HG03575 (cell line): ENCODE data around the gene WAC.
"Not testable (repeated sequence)": the region's sequence is repeated elsewhere in the genome, so short reads cannot be mapped to it uniquely, and the experiment has no call there.

Experiments
- ATAC-seq: cut with Tn5 transposase; IDR thresholded peaks from one replicate; pipeline ENCODE4 v1.9.1; 2021; ENCODE audit not compliant: unreplicated experiment, insufficient number of reproducible peaks, low FRiP score; ENCODE audit errors: extremely low read depth

Gene WAC

GRCh38 chr10:28638392-28638791 lies 105.5 kb downstream of the WAC start:
- ATAC-seq, result no peak

GRCh38 chr10:28640551-28640950 lies 107.6 kb downstream of the WAC start:
- no peak for ATAC-seq

- ATAC-seq, result no peak
Observed at GRCh38 chr10:28644647-28645046, 111.7 kb downstream of the WAC start.

- ATAC-seq, result no peak
Observed at GRCh38 chr10:28652106-28652505, 119.2 kb downstream of the WAC start.

DNA sequence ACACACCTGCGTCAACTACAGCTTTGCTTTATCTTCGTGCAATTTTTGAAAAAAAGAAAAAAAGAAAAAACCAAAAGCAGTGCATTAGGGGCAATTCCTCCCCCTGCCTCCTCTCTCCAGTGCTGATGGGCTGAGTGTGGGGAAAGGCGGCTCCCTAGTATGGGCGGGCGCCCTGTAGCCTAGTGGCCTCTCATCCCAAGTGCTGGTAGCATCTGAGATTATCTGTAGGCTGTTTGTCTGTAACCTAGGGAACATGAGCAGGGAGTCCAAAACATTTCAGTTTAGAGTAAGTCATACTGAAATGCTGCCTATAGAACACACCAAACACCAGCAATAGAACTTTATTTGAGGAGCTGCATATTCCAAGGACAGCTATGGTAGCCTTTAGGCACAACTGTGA lies 119.8 kb downstream of the WAC start:
- no peak for ATAC-seq

GRCh38 chr10:28658824-28659223 lies 125.9 kb downstream of the WAC start:
- not testable (repeated sequence) for ATAC-seq

- no peak for ATAC-seq
Observed at GRCh38 chr10:28661035-28661434, 128.1 kb downstream of the WAC start.

GRCh38 chr10:28663576-28664368 lies 130.9 kb downstream of the WAC start:
- ATAC-seq, result no peak

- no peak for ATAC-seq
Observed at GRCh38 chr10:28664369-28664740, 131.4 kb downstream of the WAC start.

DNA sequence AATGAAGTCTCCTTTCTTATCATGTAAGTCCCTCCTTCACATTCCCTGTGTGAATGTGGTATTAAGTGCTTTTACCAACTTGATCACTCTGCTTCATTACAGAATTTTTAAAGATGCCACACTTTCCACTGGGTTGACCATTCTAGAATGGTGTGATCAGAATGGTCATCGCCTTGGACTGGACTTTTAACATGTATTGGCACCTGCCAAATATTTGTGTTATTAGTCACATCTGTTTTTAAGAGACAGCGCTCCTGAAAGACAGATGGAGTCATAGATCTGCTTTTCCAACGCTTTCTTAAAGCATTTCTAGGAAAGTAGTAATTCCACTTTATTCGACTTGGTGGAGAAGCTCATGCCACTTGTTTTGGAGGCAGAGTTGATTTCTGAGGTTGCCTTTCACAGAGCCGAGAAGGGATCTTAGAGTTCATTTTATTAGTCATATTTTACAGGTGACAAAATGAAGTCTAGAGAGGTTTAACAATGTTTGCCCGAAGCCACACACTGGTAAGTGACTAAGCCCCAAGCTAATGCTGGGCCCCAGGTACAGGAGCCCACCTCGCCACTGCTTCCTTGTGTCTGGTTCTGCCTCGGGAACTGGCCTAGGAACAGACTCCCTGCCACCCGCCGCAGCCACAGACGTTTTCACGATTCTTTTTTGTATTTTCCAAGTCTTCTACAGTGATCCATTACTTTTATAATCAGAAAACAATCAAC lies 134.0 kb downstream of the WAC start:
- ATAC-seq, result no peak

DNA sequence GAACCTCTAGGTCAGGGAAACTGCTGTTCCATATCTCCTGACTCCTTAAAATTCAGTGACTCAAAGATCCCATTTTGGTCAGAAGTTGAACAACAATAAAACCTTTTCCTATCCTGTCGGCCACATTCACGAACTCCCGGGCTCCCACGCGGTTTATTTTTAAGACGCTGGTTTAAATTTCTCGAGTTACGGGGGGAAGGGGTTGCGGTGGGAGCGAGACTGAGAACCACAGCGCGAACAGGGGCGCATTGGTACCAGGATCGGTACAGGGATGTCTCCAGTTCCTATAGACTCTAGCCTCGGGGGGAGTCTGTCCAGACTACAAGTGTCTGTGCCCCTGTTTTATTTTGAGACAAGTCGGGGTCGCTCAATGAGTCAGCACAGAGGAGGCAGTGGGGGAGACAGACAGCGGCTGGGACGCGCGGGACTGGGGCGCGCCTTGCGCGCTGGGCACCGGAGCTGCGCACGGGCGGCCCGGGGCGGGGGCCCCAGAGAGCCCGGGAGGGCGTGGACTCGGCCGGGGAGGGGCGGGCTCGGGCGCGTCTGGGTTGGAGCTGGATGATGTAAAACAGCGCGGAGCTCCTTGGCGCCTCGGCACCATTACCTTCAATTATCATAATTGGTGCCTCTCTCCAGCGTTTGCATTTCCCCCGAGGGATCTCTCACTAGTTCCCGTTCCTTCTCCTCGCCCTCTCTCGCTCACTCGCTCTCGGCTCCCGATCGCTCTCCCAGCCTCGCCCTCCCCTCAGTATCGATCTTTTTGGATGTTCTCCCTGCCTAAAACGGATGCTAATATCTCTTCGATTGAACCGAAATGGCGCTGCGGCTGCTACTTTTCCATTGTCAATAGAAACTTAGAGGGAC lies 135.7 kb downstream of the WAC start:
- no peak for ATAC-seq

DNA sequence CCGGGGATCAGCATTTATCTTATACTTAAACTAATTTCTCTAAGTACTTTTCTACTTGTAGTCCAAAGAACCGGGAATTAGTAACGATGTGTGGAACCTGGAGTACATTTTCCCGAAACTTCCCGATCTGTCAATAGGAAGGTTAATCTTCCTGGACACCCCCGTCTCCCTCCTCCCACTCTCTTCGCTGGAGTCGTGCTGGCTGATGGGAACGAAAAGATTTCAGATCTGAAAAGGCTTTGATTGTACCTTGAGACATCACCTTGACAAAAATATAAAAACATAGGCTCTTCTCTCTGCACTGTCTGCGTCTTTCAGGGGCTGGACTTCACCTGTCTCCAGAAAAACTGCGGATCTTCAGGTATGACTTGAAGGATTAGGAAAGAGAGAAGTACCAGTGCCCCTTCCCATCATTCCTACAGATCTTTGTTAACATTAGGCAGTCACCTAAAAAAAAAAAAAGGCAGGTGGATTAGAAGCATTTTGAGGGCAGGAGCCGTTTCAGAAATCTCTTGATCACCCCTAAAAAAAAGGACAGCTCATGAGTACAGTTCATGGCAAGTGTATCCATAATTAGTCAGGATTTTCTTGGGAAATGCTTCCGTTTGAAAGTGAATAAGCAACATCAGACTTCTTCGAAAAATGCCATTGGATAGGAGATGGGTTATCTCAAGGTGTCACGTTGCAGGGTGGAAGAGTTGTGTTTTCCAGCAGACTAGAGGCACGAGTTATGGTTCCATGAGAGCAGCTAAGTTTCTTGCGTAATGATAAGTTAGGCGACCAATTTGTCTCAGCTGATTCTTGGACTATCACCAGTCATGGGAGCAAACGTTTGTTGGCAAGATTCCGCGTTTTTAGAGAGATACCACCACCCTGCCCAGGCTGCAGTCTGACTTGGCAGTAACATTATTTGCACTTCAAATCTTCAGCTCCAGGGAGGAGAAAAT lies 136.6 kb downstream of the WAC start:
- no peak for ATAC-seq
